ENCODE measurements around the gene CTNNA2.
"Not testable (repeated sequence)": the region's sequence is repeated elsewhere in the genome, so short reads cannot be mapped to it uniquely, and the experiment has no call there.

The CTNNA2 gene

GRCh38 chr2:80091237-80091636 is 578.4 kb downstream of the CTNNA2 start:
- no peaks in the 10 kb centered on the region for H3K9me3 ChIP-seq (replicated peaks in 1 of 11)
- H4K20me1 ChIP-seq, result no peaks in the 10 kb centered on the region
- H3K36me3 ChIP-seq, result no peaks in the 10 kb centered on the region
- no peak overlapping the region for H3K9ac ChIP-seq
- no peaks in the 10 kb centered on the region for H3K4me1 ChIP-seq
- no peak overlapping the region for H3K27ac ChIP-seq
- no peaks in the 10 kb centered on the region for H3K27me3 ChIP-seq
- H3K4me3 ChIP-seq, result no peak overlapping the region
- no peak for TF ChIP-seq Cebpa-rat (IDR thresholded peaks at IDR 0.05)
- no peak overlapping the region for H3K4me2 ChIP-seq

GRCh38 chr2:80092474-80092873 is 579.6 kb downstream of the CTNNA2 start:
- Histone ChIP-seq H3K4me3 (no peak overlapping the region), H3K27ac (no peak overlapping the region), H3K36me3 (no peaks in the 10 kb centered on the region), H4K20me1 (no peaks in the 10 kb centered on the region), H3K4me1 (no peaks in the 10 kb centered on the region), H3K9me3 (replicated peaks in 1 of 11) (0 out of 22 replicates have a peak, but pooled peaks cover 0 to under 1% (median 0%) of the 10 kb centered on the region in 11 experiments), H3K27me3 (no peaks in the 10 kb centered on the region), H3K4me2 (no peak overlapping the region), H3K9ac (no peak overlapping the region)
- no peak for TF ChIP-seq Cebpa-rat (IDR thresholded peaks at IDR 0.05)

- H3K4me3 ChIP-seq, H3K4me2 ChIP-seq, H3K36me3 ChIP-seq, H3K27me3 ChIP-seq, H3K27ac ChIP-seq, H3K9ac ChIP-seq, H4K20me1 ChIP-seq, H3K4me1 ChIP-seq: not testable (repeated sequence)
- peaks cover 12 to 26% (median 15%) of the 10 kb centered on the region in 11 experiments; a peak in 21 of 22 replicates for H3K9me3 ChIP-seq (replicated peaks in 1 of 11)
Observed at GRCh38 chr2:80098503-80098902, 585.7 kb downstream of the CTNNA2 start.

- Histone ChIP-seq H4K20me1 (no peaks in the 10 kb centered on the region), H3K9me3 (replicated peaks in 1 of 11) (peaks cover 12 to 26% (median 15%) of the 10 kb centered on the region in 11 experiments; a peak in 21 of 22 replicates), H3K4me2 (no peak overlapping the region), H3K9ac (no peak overlapping the region), H3K36me3 (no peaks in the 10 kb centered on the region), H3K4me1 (no peaks in the 10 kb centered on the region), H3K27me3 (no peaks in the 10 kb centered on the region), H3K4me3 (no peak overlapping the region), H3K27ac (no peak overlapping the region)
- TF ChIP-seq Cebpa-rat (IDR thresholded peaks at IDR 0.05), result no peak
Observed at GRCh38 chr2:80102026-80102425, 589.2 kb downstream of the CTNNA2 start.

- Histone ChIP-seq H4K20me1 (no peaks in the 10 kb centered on the region), H3K4me1 (no peaks in the 10 kb centered on the region), H3K4me3 (no peak overlapping the region), H3K9me3 (replicated peaks in 1 of 11) (peaks cover 0 to 15% (median 4%) of the 10 kb centered on the region in 11 experiments; a peak in 10 of 22 replicates), H3K36me3 (no peaks in the 10 kb centered on the region), H3K9ac (no peak overlapping the region), H3K27me3 (no peaks in the 10 kb centered on the region), H3K27ac (no peak overlapping the region), H3K4me2 (no peak overlapping the region)
- no peak for TF ChIP-seq Cebpa-rat (IDR thresholded peaks at IDR 0.05)
Observed at GRCh38 chr2:80105015-80105640, 592.3 kb downstream of the CTNNA2 start.

- H3K9me3 ChIP-seq (replicated peaks in 1 of 11), result peaks cover 10 to 30% (median 19%) of the 10 kb centered on the region in 11 experiments
Observed at GRCh38 chr2:80111185-80111584, 598.3 kb downstream of the CTNNA2 start.

GRCh38 chr2:80112790-80113189 is 599.9 kb downstream of the CTNNA2 start:
- H3K27ac ChIP-seq, result no peak overlapping the region
- H3K4me3 ChIP-seq, result no peak overlapping the region
- no peak for TF ChIP-seq Cebpa-rat (IDR thresholded peaks at IDR 0.05)
- H3K9me3 ChIP-seq (replicated peaks in 1 of 11), result peaks cover 10 to 30% (median 19%) of the 10 kb centered on the region in 11 experiments
- no peak overlapping the region for H3K4me2 ChIP-seq
- no peaks in the 10 kb centered on the region for H3K36me3 ChIP-seq
- H3K4me1 ChIP-seq, result peaks cover 0 to 5% (median 0%) of the 10 kb centered on the region in 10 experiments; a peak in 3 of 20 replicates
- no peaks in the 10 kb centered on the region for H4K20me1 ChIP-seq
- no peak overlapping the region for H3K9ac ChIP-seq
- no peaks in the 10 kb centered on the region for H3K27me3 ChIP-seq

More at GRCh38 chr2:80111185-80111584, 598.3 kb downstream of the CTNNA2 start:
- Histone ChIP-seq H3K36me3 (no peaks in the 10 kb centered on the region), H3K4me3 (no peak overlapping the region), H3K27ac (no peak overlapping the region), H4K20me1 (no peaks in the 10 kb centered on the region), H3K4me1 (no peaks in the 10 kb centered on the region), H3K27me3 (no peaks in the 10 kb centered on the region), H3K4me2 (no peak overlapping the region), H3K9ac (no peak overlapping the region)
- no peak for TF ChIP-seq Cebpa-rat (IDR thresholded peaks at IDR 0.05)

GRCh38 chr2:80113399-80113798 is 600.5 kb downstream of the CTNNA2 start:
- H3K9me3 ChIP-seq (replicated peaks in 1 of 11), result peaks cover 10 to 30% (median 19%) of the 10 kb centered on the region in 11 experiments
- H3K27me3 ChIP-seq, result no peaks in the 10 kb centered on the region
- no peaks in the 10 kb centered on the region for H3K36me3 ChIP-seq
- H4K20me1 ChIP-seq, result no peaks in the 10 kb centered on the region
- no peak overlapping the region for H3K27ac ChIP-seq
- no peak overlapping the region for H3K4me2 ChIP-seq
- no peak overlapping the region for H3K4me3 ChIP-seq
- H3K9ac ChIP-seq, result no peak overlapping the region
- H3K4me1 ChIP-seq, result peaks cover 0 to 5% (median 0%) of the 10 kb centered on the region in 10 experiments; a peak in 3 of 20 replicates
- no peak for TF ChIP-seq Cebpa-rat (IDR thresholded peaks at IDR 0.05)

GRCh38 chr2:80114812-80115211 is 602.0 kb downstream of the CTNNA2 start:
- Histone ChIP-seq H3K27me3 (no peaks in the 10 kb centered on the region), H3K4me3 (no peak overlapping the region)
- TF ChIP-seq Cebpa-rat (IDR thresholded peaks at IDR 0.05), result no peak

GRCh38 chr2:80117401-80117800 is 604.5 kb downstream of the CTNNA2 start:
- no peak overlapping the region for H3K27ac ChIP-seq
- no peaks in the 10 kb centered on the region for H4K20me1 ChIP-seq
- no peaks in the 10 kb centered on the region for H3K9me3 ChIP-seq (replicated peaks in 1 of 11)
- TF ChIP-seq Cebpa-rat (IDR thresholded peaks at IDR 0.05), result no peak
- H3K27me3 ChIP-seq, result no peaks in the 10 kb centered on the region
- H3K9ac ChIP-seq, result no peak overlapping the region
- no peaks in the 10 kb centered on the region for H3K36me3 ChIP-seq
- H3K4me2 ChIP-seq, result no peak overlapping the region
- no peak overlapping the region for H3K4me3 ChIP-seq
- peaks cover 0 to 5% (median 0%) of the 10 kb centered on the region in 10 experiments; a peak in 3 of 20 replicates for H3K4me1 ChIP-seq

More at GRCh38 chr2:80114812-80115211, 602.0 kb downstream of the CTNNA2 start:
- Histone ChIP-seq H3K4me1 (peaks cover 0 to 5% (median 0%) of the 10 kb centered on the region in 10 experiments; a peak in 3 of 20 replicates), H3K27ac (no peak overlapping the region), H3K9me3 (replicated peaks in 1 of 11) (peaks cover 10 to 19% (median 17%) of the 10 kb centered on the region in 11 experiments), H3K9ac (no peak overlapping the region), H3K4me2 (no peak overlapping the region), H3K36me3 (no peaks in the 10 kb centered on the region), H4K20me1 (no peaks in the 10 kb centered on the region)
